ENCODE results near the gene PTPRB.

The PTPRB gene

DNA sequence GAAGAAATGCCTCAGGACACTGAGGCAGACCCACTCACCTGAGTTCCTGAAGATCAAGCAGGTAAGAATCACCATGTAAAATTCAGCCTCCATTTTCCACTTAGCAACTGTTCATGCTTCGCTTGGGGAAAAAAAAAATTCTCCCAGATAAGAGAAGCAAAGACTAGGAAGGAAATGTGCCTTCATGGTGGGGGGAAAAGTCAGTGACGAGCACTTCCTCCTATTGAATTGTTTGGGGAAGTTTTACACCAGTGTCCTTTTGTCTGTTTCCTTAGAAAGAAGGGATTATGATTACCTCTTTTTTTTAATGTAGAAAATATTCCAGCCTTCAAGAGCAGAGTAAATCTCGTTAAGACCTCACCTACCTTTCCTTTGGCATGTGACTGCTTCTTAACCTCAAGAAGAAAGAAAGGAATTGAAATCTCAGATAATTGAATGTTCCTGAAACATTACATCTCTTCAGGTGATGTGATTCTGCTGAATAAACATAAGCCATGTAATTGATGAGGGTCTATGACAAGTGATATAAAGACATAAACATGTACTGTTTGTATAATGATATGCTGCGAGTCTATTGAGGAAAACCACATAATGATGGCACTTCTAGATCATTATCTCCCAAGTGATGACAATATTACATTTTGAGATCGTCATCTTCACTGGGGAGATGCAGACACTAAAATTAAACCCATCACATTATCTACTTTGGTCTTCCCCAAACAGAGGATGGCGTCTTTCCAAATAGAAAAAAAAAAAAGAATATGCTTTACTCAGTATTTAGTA is at the start of gene PTPRB:
TSS of gene PTPRB (minus strand) at position 127 of the 783 bp plus-strand sequence. CDS start at position 93, 34 bp downstream.
- TF ChIP-seq CTCF (IDR thresholded peaks at IDR 0.05; ENCODE audit: control insufficient read depth, extremely low read depth, insufficient read depth) = no peak
- DNase-seq (ENCODE audit: low read depth) = no peak
- no peak within 1 kb of the TSS for H3K4me3 ChIP-seq (ENCODE audit: low read depth, low read length)

DNA sequence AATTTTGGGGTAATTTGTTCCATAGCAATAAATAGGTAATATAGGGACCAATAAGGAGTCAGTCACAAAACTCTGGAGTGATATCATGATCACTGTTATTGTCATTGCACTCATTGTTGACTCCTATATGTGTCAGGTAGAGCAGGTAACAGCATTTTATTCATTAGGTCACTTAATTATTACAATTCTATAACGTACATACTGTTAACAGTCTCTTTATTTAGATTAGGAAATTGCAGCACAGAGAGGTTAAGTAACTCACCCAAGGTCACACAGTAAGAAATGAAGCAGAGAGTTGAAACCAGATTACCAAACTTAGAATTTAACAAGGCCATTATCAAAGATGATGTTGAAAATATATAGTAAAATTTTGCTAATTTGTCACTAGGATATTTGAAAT is 49.7 kb upstream of the PTPRB start:
- no peak overlapping the region for H3K4me3 ChIP-seq (ENCODE audit: low read depth, low read length)
- DNase-seq (ENCODE audit: low read depth) = no peak
- no peak for TF ChIP-seq CTCF (IDR thresholded peaks at IDR 0.05; ENCODE audit: control insufficient read depth, extremely low read depth, insufficient read depth)

- no peak overlapping the region for H3K4me3 ChIP-seq (ENCODE audit: low read depth, low read length)
- no peak for TF ChIP-seq CTCF (IDR thresholded peaks at IDR 0.05; ENCODE audit: control insufficient read depth, extremely low read depth, insufficient read depth)
- DNase-seq (ENCODE audit: low read depth) = no peak
Measured at GRCh38 chr12:70686299-70686698, 49.1 kb upstream of the PTPRB start.

GRCh38 chr12:70683976-70684375 is 46.7 kb upstream of the PTPRB start:
- H3K4me3 ChIP-seq (ENCODE audit: low read depth, low read length) = no peak overlapping the region
- TF ChIP-seq CTCF (IDR thresholded peaks at IDR 0.05; ENCODE audit: control insufficient read depth, extremely low read depth, insufficient read depth) = no peak
- DNase-seq (ENCODE audit: low read depth) = no peak

- no peak for TF ChIP-seq CTCF (IDR thresholded peaks at IDR 0.05; ENCODE audit: control insufficient read depth, extremely low read depth, insufficient read depth)
- H3K4me3 ChIP-seq (ENCODE audit: low read depth, low read length) = no peak overlapping the region
Measured at GRCh38 chr12:70671698-70672097, 34.5 kb upstream of the PTPRB start.

GRCh38 chr12:70670948-70671347 is 33.7 kb upstream of the PTPRB start:
- DNase-seq (ENCODE audit: low read depth) = no peak
- H3K4me3 ChIP-seq (ENCODE audit: low read depth, low read length) = no peak overlapping the region
- TF ChIP-seq CTCF (IDR thresholded peaks at IDR 0.05; ENCODE audit: control insufficient read depth, extremely low read depth, insufficient read depth) = no peak

More at GRCh38 chr12:70671698-70672097, 34.5 kb upstream of the PTPRB start:
- DNase-seq (ENCODE audit: low read depth) = no peak

GRCh38 chr12:70667253-70667652 is 30.0 kb upstream of the PTPRB start:
- H3K4me3 ChIP-seq (ENCODE audit: low read depth, low read length) = no peak overlapping the region
- DNase-seq (ENCODE audit: low read depth) = no peak
- TF ChIP-seq CTCF (IDR thresholded peaks at IDR 0.05; ENCODE audit: control insufficient read depth, extremely low read depth, insufficient read depth) = no peak

Measured in LNCaP clone FGC (cell line).